ENCODE results near the gene GALNT13.

- TF ChIP-seq CTCF (IDR thresholded peaks at IDR 0.05) (no peak), POLR2A (IDR thresholded peaks at IDR 0.05) (no peak)
These were observed 366.5 kb downstream of the GALNT13 start for GRCh38 chr2:154238252-154238651.

Data from testis (tissue), 2 donors.